Peyer's patch (tissue), 4 donors: Measurements from ENCODE around the gene INPP5A. TPM values are rescaled to one million over a fixed set of nuclear protein-coding genes. Genes with fewer than 3 reads are reported as not detected.

Source experiments
- DNase-seq, 3 donors: peaks; one replicate each; pipeline ENCODE4 v3.0.0-alpha.2; 2017 to 2019
- H3K27ac ChIP-seq, 4 donors: fragments of 200-600 bp; sonication (generic); one replicate each; pipeline ENCODE4 v1.5.1; 2016 to 2019
- H3K27me3 ChIP-seq, 2 donors: fragments of 200-600 bp; sonication (generic); one replicate each; pipeline ENCODE4 v1.5.1; 2019
- H3K36me3 ChIP-seq, 3 donors: fragments of 200-600 bp; sonication (generic); one replicate each; pipeline ENCODE4 v1.5.1; 2016 to 2019
- H3K4me1 ChIP-seq, 4 donors: fragments of 200-600 bp; sonication (generic); one replicate each; pipeline ENCODE4 v1.5.1; 2016 to 2019
- H3K4me3 ChIP-seq, 4 donors: fragments of 200-600 bp; sonication (generic); 1 replicate in 3 of 4; 2 replicates in 1 of 4; pipeline ENCODE4 v1.5.1; 2016 to 2019; ENCODE audit warnings: mild to moderate bottlenecking in 1 of 4
- H3K9me3 ChIP-seq, 4 donors: fragments of 200-600 bp; sonication (generic); one replicate each; pipeline ENCODE4 v1.5.1; 2016 to 2019; ENCODE audit warnings: mild to moderate bottlenecking in 1 of 4
- POLR2A ChIP-seq, 2 donors: fragments of 450-650 bp; IDR thresholded peaks; one replicate each; pipeline ENCODE4 v1.5.1; 2017; ENCODE audit warnings: antibody characterized with exemption in 2 of 2, mild to moderate bottlenecking in 2 of 2, moderate library complexity in 2 of 2
- total RNA-seq, 4 donors: library from RNA; depleted of rRNA; stranded (reverse); fragments of >200 nt; gene quantifications; one replicate each; pipeline ENCODE4 v1.1.0, GENCODE V29; 2016
- TF ChIP-seq, protein P1 (sequence below), 6 experiments: fragments of 450-650 bp in 4 of 6; fragments of 200-600 bp in 2 of 6; sonication (generic) in 1 of 6; IDR thresholded peaks; one replicate each; pipeline ENCODE4 v1.5.1; 2017 to 2019; ENCODE audit warnings: antibody characterized with exemption in 6 of 6, mild to moderate bottlenecking in 3 of 6, moderate library complexity in 1 of 6

The INPP5A gene
- total RNA-seq, 4 donors from 2014 or later = 33.8 to 76.4 (median 38.1) TPM

DNA sequence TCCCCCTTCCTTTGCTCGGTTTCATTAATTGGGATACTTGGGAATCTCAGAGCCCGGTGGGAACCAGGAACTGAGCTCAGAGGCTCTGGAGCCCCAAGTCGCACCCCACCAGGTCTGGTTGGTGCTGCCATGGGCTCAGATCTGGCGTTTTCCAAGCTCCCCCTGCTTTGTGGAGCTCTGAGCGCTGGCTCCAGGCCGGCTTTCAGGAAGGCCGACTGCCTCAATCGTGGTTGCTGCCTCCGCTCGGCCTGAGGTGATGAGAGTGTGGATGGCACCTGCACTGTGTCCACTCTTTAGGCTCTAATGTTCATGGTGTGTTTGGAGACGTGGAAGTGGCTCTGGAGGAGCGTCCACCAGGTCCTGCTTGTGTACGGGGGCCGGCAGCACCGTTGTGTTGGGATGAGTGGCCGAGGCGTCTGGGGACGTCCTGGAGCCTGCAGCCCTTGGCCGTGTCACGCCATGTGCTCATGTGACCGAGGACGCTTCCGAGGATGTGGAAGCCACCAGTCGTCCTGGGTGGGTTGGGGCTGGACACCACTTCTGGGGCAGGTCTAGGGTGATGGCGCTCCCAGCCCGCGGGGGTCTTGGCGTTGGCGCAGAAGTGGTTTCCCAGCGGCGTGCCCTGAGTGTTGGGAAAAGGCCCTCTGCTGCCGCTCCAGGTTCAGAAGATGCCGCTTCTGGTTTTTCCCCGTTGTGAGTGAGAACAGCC, 8.2 kb downstream of the INPP5A start:
- peaks cover 4 to 60% (median 36%) of the 10 kb centered on the region in 4 donors for H3K4me1 ChIP-seq
- no peaks in the 10 kb centered on the region for H3K36me3 ChIP-seq
- TF ChIP-seq, protein P1, sequence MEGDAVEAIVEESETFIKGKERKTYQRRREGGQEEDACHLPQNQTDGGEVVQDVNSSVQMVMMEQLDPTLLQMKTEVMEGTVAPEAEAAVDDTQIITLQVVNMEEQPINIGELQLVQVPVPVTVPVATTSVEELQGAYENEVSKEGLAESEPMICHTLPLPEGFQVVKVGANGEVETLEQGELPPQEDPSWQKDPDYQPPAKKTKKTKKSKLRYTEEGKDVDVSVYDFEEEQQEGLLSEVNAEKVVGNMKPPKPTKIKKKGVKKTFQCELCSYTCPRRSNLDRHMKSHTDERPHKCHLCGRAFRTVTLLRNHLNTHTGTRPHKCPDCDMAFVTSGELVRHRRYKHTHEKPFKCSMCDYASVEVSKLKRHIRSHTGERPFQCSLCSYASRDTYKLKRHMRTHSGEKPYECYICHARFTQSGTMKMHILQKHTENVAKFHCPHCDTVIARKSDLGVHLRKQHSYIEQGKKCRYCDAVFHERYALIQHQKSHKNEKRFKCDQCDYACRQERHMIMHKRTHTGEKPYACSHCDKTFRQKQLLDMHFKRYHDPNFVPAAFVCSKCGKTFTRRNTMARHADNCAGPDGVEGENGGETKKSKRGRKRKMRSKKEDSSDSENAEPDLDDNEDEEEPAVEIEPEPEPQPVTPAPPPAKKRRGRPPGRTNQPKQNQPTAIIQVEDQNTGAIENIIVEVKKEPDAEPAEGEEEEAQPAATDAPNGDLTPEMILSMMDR (IDR thresholded peaks at IDR 0.05) = no peak
- no peak for TF ChIP-seq POLR2A (IDR thresholded peaks at IDR 0.05)

DNA sequence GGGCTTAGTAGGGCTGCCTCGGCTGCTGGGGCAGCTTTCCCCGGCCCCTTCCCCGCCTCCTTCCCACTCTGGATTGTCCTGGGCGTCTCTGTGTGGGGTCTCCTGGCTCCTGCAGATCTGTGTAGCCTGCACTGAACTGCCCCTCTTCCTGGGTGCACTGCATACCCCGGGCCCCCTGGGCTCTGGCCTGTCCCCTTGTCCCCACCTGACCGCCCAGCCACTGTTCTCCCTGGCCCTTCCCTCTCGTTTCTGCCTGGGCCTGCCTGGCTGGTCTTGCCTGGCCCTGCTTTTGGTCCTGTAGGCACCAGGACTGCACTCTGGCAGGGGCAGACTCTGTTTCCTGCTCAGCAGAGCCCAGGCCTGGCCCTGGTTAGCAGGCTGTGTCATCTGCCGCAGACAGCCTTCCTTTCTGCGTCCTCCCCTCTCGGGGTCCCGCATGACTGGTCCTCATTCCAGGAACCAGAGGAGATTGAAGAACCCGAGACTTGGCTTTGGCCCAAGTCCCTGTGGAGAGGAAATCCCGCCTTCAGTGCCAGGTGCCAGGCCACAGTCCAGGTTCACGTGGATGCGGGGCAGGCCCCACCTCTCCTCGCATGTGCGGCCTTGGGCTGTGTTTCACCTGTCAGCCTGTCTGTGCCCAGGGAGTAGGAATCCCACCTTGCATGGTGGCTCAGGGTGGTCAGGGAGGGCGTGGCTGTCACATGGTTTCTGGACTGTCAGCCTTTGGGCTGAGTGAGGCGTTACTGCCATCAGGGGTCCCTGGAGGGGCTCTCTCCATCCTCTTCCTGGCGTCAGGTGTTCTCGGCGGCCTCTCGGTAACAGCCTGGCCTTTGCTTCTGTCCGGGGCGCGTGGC, 9.2 kb downstream of the INPP5A start:
- peaks cover 4 to 51% (median 39%) of the 10 kb centered on the region in 4 donors for H3K4me1 ChIP-seq
- H3K4me3 ChIP-seq = no peak overlapping the region
- TF ChIP-seq, protein P1 (IDR thresholded peaks at IDR 0.05) = no peak
- TF ChIP-seq POLR2A (IDR thresholded peaks at IDR 0.05) = no peak
- no peaks in the 10 kb centered on the region for H3K27me3 ChIP-seq
- DNase-seq = peak; percentile 68 to 81 (median 72)
- no peaks in the 10 kb centered on the region for H3K9me3 ChIP-seq
- H3K36me3 ChIP-seq = no peaks in the 10 kb centered on the region
- H3K27ac ChIP-seq = peak overlapping the region in 2 of 4 donors; percentile 59 to 72

More for the DNA sequence above, 8.2 kb downstream of the INPP5A start:
- no peaks in the 10 kb centered on the region for H3K9me3 ChIP-seq
- DNase-seq = peak in 2 of 3 donors; percentile 37 to 44
- H3K27ac ChIP-seq = peak overlapping the region in 2 of 4 donors; percentile 59 to 72
- no peaks in the 10 kb centered on the region for H3K27me3 ChIP-seq
- H3K4me3 ChIP-seq = no peak overlapping the region

DNA sequence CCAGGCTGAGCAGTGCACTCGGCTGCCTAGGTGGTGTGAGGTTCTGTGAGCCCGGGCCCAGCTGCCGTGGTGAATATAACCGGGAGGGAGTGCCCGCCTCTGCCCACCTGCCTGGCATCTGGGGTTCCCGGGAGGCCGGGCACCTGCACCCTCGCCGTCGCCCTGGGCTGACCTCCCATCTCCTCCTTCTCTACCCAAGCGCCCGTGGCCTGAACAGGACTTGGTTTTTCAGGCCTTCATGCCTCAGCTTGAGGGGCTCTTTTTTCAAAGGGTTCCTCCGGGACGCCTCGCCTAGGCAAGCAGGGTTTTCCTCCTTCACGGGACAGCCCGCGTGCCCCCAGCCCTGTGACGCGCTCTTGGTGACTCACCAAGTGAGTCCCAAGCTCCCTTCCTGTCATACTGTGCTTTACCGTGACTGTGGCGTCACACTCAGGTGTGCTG, 9.9 kb downstream of the INPP5A start:
- H3K36me3 ChIP-seq = no peaks in the 10 kb centered on the region
- peak overlapping the region in 2 of 4 donors; percentile 59 to 72 for H3K27ac ChIP-seq
- peak; percentile 39 to 71 (median 66) for DNase-seq
- H3K4me1 ChIP-seq = peaks cover 4 to 45% (median 40%) of the 10 kb centered on the region in 4 donors
- no peak overlapping the region for H3K4me3 ChIP-seq
- H3K27me3 ChIP-seq = no peaks in the 10 kb centered on the region
- TF ChIP-seq, protein P1 (IDR thresholded peaks at IDR 0.05) = no peak
- TF ChIP-seq POLR2A (IDR thresholded peaks at IDR 0.05) = no peak
- no peaks in the 10 kb centered on the region for H3K9me3 ChIP-seq

DNA sequence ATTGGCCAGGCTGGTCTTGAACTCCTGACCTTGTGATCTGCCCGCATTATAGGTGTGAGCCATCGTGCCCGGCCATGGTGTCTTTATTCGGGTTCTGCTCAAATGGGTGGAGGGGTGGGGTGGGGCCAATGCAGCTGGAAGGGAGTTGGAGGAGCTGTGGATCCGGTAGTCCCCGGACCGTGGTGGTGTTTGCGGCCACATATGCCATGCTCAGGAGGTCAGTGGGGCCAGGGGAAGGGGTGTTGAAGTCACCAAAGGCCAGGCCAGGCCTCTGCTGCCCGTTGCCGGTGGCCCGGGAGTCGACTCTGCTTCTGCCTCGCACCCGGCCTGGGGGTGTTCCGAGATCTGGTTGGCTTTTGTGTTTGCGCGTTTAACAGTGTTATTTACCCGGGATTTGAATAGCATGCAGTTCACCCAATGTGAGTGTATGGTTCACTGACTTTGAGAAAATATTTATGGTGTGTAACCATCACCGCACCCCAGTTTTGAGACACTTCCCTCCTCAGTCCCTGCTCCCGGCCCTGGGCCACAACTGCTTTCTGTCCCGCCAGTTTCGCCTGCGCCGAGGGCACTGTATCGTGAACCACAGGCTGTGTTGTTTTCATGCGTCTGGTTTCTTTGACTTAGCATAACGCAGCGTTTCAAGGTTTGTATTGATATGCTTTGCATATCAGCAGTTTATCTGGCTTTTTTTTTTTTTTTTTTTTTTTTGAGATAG, 10.7 kb downstream of the INPP5A start:
- H3K27ac ChIP-seq = peak overlapping the region in 2 of 4 donors; percentile 59 to 72
- no peaks in the 10 kb centered on the region for H3K36me3 ChIP-seq
- no peak for TF ChIP-seq POLR2A (IDR thresholded peaks at IDR 0.05)
- TF ChIP-seq, protein P1 (IDR thresholded peaks at IDR 0.05) = no peak
- H3K9me3 ChIP-seq = no peaks in the 10 kb centered on the region
- peak; percentile 36 to 72 (median 69) for DNase-seq
- H3K4me3 ChIP-seq = no peak overlapping the region
- peaks cover 4 to 41% (median 40%) of the 10 kb centered on the region in 4 donors for H3K4me1 ChIP-seq
- H3K27me3 ChIP-seq = no peaks in the 10 kb centered on the region

DNA sequence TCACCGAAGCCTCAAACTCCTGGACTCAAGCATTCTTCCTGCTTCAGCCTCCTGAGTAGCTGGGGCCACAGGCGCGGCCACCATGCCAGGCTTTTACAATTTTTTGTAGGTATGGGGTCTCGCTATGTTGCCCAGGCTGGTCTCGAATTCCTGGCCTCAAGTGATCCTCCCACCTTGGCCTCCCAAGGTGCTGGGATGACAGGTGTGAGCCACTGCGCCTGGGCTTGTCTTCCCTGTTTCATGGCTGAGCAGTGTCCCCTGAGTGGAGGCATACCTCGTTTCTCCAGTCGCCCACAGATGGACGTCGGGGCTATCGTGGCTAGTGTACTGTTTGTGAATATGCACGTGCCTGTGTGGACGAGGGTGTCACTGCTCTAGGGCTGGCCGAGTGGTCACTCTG, 11.3 kb downstream of the INPP5A start:
- TF ChIP-seq POLR2A (IDR thresholded peaks at IDR 0.05) = no peak
- TF ChIP-seq, protein P1 (IDR thresholded peaks at IDR 0.05) = no peak
- Histone ChIP-seq H3K4me3 (no peak overlapping the region), H3K36me3 (no peaks in the 10 kb centered on the region), H3K27ac (peak overlapping the region in 1 of 4 donors; percentile 72), H3K9me3 (no peaks in the 10 kb centered on the region), H3K27me3 (no peaks in the 10 kb centered on the region), H3K4me1 (peaks cover 4 to 40% (median 39%) of the 10 kb centered on the region in 4 donors)
- no peak for DNase-seq
